ENCODE measurements around the gene SPRR3. TPM values are rescaled to one million over a fixed set of nuclear protein-coding genes. Genes with fewer than 3 reads are reported as not detected.
"Not testable (repeated sequence)": the region's sequence is repeated elsewhere in the genome, so short reads cannot be mapped to it uniquely, and the experiment has no call there.

SPRR3 gene
- total RNA-seq, 3 donors from 2014 or later (not counting 1 experiment from before 2014, with no cell fraction given), result not detected

DNA sequence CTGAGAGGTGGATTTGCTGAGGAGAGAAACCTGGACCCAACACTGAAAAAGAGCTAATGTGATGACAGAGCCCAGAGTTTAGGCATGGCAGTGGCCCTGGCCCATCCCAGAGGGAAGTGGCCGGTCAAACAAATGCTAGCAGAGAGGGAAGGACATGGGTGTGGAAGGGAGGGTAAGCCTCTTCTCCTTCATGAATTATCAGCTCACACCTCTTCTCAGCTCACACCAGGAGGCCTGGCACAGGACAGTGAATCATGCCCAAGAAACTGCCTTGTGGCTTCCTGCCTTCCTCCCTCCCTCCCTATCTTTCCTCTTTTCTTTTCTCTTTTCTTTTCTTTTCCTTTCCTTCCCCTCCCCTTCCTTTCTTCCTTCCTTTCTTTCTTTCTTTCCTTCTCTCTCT lies 1.3 kb upstream of the SPRR3 start:
- Mint-ChIP-seq H3K4me1 (no peaks in the 10 kb centered on the region), H3K9me3 (peaks cover 0 to 2% of the 10 kb centered on the region in 2 donors), H3K27ac (no peak overlapping the region), H3K36me3 (no peaks in the 10 kb centered on the region), H3K27me3 (ENCODE audit: low read depth in 2 of 2) (peaks cover 17 to 23% of the 10 kb centered on the region in 2 donors), H3K4me3 (no peak overlapping the region)
- no peaks in the 10 kb centered on the region for H3K9me3 ChIP-seq (ENCODE audit: control insufficient read depth, insufficient read depth, low read length)
- DNase-seq (no peak), ATAC-seq (no peak)
- no peak overlapping the region for H3K27ac ChIP-seq (ENCODE audit: low read length)
- WGBS (ENCODE audit: insufficient coverage), result 80% methylated on average over 1 of the region's 1 CpG
- H3K36me3 ChIP-seq (ENCODE audit: control insufficient read depth, insufficient read depth, low read length), result no peaks in the 10 kb centered on the region
- TF ChIP-seq, protein P1, sequence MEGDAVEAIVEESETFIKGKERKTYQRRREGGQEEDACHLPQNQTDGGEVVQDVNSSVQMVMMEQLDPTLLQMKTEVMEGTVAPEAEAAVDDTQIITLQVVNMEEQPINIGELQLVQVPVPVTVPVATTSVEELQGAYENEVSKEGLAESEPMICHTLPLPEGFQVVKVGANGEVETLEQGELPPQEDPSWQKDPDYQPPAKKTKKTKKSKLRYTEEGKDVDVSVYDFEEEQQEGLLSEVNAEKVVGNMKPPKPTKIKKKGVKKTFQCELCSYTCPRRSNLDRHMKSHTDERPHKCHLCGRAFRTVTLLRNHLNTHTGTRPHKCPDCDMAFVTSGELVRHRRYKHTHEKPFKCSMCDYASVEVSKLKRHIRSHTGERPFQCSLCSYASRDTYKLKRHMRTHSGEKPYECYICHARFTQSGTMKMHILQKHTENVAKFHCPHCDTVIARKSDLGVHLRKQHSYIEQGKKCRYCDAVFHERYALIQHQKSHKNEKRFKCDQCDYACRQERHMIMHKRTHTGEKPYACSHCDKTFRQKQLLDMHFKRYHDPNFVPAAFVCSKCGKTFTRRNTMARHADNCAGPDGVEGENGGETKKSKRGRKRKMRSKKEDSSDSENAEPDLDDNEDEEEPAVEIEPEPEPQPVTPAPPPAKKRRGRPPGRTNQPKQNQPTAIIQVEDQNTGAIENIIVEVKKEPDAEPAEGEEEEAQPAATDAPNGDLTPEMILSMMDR (IDR thresholded peaks at IDR 0.05), result no peak
- H3K4me3 ChIP-seq (ENCODE audit: low read length), result no peak overlapping the region
- no peaks in the 10 kb centered on the region for H3K27me3 ChIP-seq (ENCODE audit: control insufficient read depth, insufficient read depth, low read length)
- intact Hi-C loops (cut with micrococcal nuclease), result no loop called here
- no peaks in the 10 kb centered on the region for H3K4me1 ChIP-seq (ENCODE audit: control insufficient read depth, insufficient read depth, low read length)

DNA sequence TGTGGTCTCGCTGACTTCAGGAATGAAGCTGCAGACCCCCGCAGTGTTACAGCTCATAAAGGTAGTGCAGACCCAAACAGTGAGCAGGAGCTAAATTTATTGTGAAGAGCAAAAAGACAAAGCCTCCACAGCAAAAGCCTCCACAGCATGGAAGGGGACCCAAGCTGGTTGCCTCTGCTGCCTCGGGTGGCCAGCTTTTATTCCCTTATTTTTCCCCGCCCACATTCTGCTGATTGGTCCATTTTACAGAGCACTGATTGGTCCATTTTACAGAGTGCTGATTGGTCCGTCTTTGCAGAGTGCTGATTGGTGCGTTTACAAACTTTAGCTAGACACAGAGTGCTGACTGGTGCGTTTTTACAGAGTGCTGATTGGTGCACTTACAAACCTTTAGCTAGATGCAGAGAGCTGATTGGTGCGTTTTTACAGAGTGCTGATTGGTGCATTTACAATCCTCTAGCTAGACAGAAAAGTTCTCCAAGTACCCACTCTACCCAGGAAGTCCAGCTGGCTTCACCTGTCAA lies 9.7 kb downstream of the SPRR3 start:
- ATAC-seq; DNase-seq; H3K4me1 ChIP-seq (ENCODE audit: control insufficient read depth, insufficient read depth, low read length); intact Hi-C loops (cut with micrococcal nuclease); H3K36me3 ChIP-seq (ENCODE audit: control insufficient read depth, insufficient read depth, low read length); H3K9me3 ChIP-seq (ENCODE audit: control insufficient read depth, insufficient read depth, low read length); H3K4me3 Mint-ChIP-seq; H3K27ac Mint-ChIP-seq; H3K4me3 ChIP-seq (ENCODE audit: low read length); H3K27me3 ChIP-seq (ENCODE audit: control insufficient read depth, insufficient read depth, low read length); H3K4me1 Mint-ChIP-seq; H3K27ac ChIP-seq (ENCODE audit: low read length); H3K36me3 Mint-ChIP-seq; H3K9me3 Mint-ChIP-seq: not testable (repeated sequence)
- 87% methylated on average over 8 of the region's 8 CpGs for WGBS (ENCODE audit: insufficient coverage)
- H3K27me3 Mint-ChIP-seq (ENCODE audit: low read depth in 2 of 2), result peaks cover 2 to 16% of the 10 kb centered on the region in 2 donors

DNA sequence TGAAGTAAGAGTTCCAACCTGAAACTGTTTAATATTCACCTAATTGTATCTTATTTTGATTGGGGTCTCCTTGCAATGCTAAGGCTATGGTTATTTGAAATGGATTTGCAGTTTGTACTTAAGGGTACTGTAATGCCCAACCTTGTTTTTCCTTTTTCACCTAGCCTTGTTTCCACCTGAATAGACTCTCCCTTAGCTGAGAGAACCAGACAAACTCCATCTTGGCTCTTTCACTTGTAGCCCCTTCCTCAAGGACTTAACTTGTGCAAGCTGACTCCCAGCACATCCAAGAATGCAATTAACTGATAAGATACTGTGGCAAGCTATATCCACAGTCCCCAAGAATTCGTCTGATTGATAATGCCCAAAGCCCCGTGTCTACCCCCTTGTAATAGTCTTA lies 20.3 kb downstream of the SPRR3 start:
- DNase-seq; H3K9me3 ChIP-seq (ENCODE audit: control insufficient read depth, insufficient read depth, low read length); intact Hi-C loops (cut with micrococcal nuclease); H3K27me3 ChIP-seq (ENCODE audit: control insufficient read depth, insufficient read depth, low read length); H3K27ac Mint-ChIP-seq; H3K36me3 Mint-ChIP-seq; H3K4me3 Mint-ChIP-seq; H3K27ac ChIP-seq (ENCODE audit: low read length); H3K4me1 Mint-ChIP-seq; H3K36me3 ChIP-seq (ENCODE audit: control insufficient read depth, insufficient read depth, low read length); ATAC-seq; H3K4me3 ChIP-seq (ENCODE audit: low read length); H3K9me3 Mint-ChIP-seq; H3K4me1 ChIP-seq (ENCODE audit: control insufficient read depth, insufficient read depth, low read length): not testable (repeated sequence)
- WGBS (ENCODE audit: insufficient coverage), result 27% methylated on average over 2 of the region's 2 CpGs
- H3K27me3 Mint-ChIP-seq (ENCODE audit: low read depth in 2 of 2), result peaks cover 8 to 33% of the 10 kb centered on the region in 2 donors

DNA sequence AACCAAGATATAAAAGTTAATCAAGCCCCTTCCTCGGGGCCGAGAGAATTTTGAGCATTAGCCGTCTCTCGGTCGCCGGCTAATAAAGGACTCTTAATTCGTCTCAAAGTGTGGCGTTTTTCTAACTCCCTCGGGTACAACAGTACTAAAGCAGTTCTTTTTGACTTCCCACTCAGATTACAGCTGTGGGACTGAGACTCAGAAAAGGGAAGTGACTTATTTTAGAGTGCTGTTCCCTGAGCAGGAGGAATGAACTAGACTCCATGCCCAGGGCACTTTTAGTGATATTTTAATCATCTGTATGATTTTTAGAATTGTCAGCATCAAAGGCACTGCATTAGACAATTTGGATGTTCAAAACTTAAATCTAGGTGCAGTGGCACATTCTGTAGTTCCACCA lies 20.8 kb downstream of the SPRR3 start:
- ATAC-seq; H3K4me3 ChIP-seq (ENCODE audit: low read length); H3K27ac Mint-ChIP-seq; H3K4me1 Mint-ChIP-seq; H3K36me3 ChIP-seq (ENCODE audit: control insufficient read depth, insufficient read depth, low read length); H3K4me3 Mint-ChIP-seq; DNase-seq; H3K4me1 ChIP-seq (ENCODE audit: control insufficient read depth, insufficient read depth, low read length); H3K36me3 Mint-ChIP-seq; intact Hi-C loops (cut with micrococcal nuclease); H3K27ac ChIP-seq (ENCODE audit: low read length); H3K27me3 ChIP-seq (ENCODE audit: control insufficient read depth, insufficient read depth, low read length); H3K9me3 ChIP-seq (ENCODE audit: control insufficient read depth, insufficient read depth, low read length); H3K9me3 Mint-ChIP-seq: not testable (repeated sequence)
- 23% methylated on average over 9 of the region's 9 CpGs for WGBS (ENCODE audit: insufficient coverage)
- H3K27me3 Mint-ChIP-seq (ENCODE audit: low read depth in 2 of 2), result peaks cover 8 to 33% of the 10 kb centered on the region in 2 donors

DNA sequence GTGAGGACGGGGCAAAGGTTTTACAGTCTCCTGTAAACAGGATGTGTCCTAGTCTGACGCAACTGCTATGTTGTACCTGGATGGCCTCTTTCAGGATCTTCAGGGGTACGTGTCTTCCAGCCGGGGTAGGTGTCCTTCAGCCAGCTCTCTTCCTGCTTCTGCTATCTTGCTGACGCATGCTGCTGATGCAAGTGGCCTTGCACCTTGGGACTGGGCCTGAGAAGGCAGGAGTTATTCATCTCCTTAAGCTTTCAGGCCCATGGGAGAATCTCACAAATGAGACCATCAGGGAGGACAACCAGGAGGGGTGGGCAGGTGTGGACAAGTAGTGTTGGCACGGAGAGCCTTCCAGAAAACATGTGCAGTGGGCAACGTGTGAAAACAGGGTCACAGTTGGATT lies 21.6 kb downstream of the SPRR3 start:
- Mint-ChIP-seq H3K27me3 (ENCODE audit: low read depth in 2 of 2) (peaks cover 8 to 33% of the 10 kb centered on the region in 2 donors), H3K4me1 (no peaks in the 10 kb centered on the region), H3K4me3 (no peak overlapping the region), H3K9me3 (no peaks in the 10 kb centered on the region), H3K27ac (no peak overlapping the region), H3K36me3 (no peaks in the 10 kb centered on the region)
- no peak overlapping the region for H3K4me3 ChIP-seq (ENCODE audit: low read length)
- no peak for DNase-seq
- H3K9me3 ChIP-seq (ENCODE audit: control insufficient read depth, insufficient read depth, low read length), result no peaks in the 10 kb centered on the region
- H3K4me1 ChIP-seq (ENCODE audit: control insufficient read depth, insufficient read depth, low read length), result no peaks in the 10 kb centered on the region
- ATAC-seq, result no peak
- intact Hi-C loops (cut with micrococcal nuclease), result no loop called here
- no peaks in the 10 kb centered on the region for H3K36me3 ChIP-seq (ENCODE audit: control insufficient read depth, insufficient read depth, low read length)
- no peaks in the 10 kb centered on the region for H3K27me3 ChIP-seq (ENCODE audit: control insufficient read depth, insufficient read depth, low read length)
- no peak overlapping the region for H3K27ac ChIP-seq (ENCODE audit: low read length)
- 90% methylated on average over 7 of the region's 7 CpGs for WGBS (ENCODE audit: insufficient coverage)
- TF ChIP-seq, protein P1 (IDR thresholded peaks at IDR 0.05), result no peak

Data from natural killer cell (primary cell).